Spleen (tissue), 11 donors: Measurements from ENCODE around the gene CLEC17A. TPM values are rescaled to one million over a fixed set of nuclear protein-coding genes. Genes with fewer than 3 reads are reported as not detected.
"Not testable (repeated sequence)": the region's sequence is repeated elsewhere in the genome, so short reads cannot be mapped to it uniquely, and the experiment has no call there.

ENCODE experiments used
- DNase-seq: peaks from one replicate; pipeline ENCODE4 v3.0.0-alpha.2; 2020
- H3K27ac ChIP-seq, 8 donors: fragments of 200-600 bp; sonication (generic) in 7 of 8; 1 replicate in 4 of 8; 2 replicates in 4 of 8; pipeline versions ENCODE4 v1.5.0 to v1.8.0; 2016 to 2021; ENCODE audit warnings: inconsistent platforms in 4 of 8, mild to moderate bottlenecking in 4 of 8, moderate library complexity in 1 of 8
- H3K27me3 ChIP-seq, 7 donors: fragments of 200-600 bp; sonication (generic) in 6 of 7; replicated peaks in 1 of 7; 1 replicate in 4 of 7; 2 replicates in 3 of 7; pipeline versions ENCODE4 v1.5.0 to v1.8.0; 2016 to 2021; ENCODE audit warnings: inconsistent platforms in 3 of 7, mild to moderate bottlenecking in 1 of 7
- H3K36me3 ChIP-seq, 6 donors: fragments of 200-600 bp; sonication (generic) in 5 of 6; 1 replicate in 4 of 6; 2 replicates in 2 of 6; pipeline versions ENCODE4 v1.5.0 to v1.8.0; 2016 to 2021; ENCODE audit warnings: inconsistent platforms in 2 of 6
- H3K4me1 ChIP-seq, 6 donors: fragments of 200-600 bp; sonication (generic) in 5 of 6; 1 replicate in 3 of 6; 2 replicates in 3 of 6; pipeline versions ENCODE4 v1.5.0 to v1.8.0; 2016 to 2021; ENCODE audit warnings: inconsistent platforms in 3 of 6
- H3K4me3 ChIP-seq, 8 donors: fragments of 200-600 bp; sonication (generic) in 7 of 8; 1 replicate in 4 of 8; 2 replicates in 4 of 8; pipeline versions ENCODE4 v1.5.0 to v1.8.0; 2016 to 2021; ENCODE audit warnings: inconsistent platforms in 4 of 8, mild to moderate bottlenecking in 4 of 8, moderate library complexity in 2 of 8
- H3K9me3 ChIP-seq, 8 donors: fragments of 200-600 bp; sonication (generic) in 7 of 8; 1 replicate in 4 of 8; 2 replicates in 4 of 8; pipeline versions ENCODE4 v1.5.0 to v1.8.0; 2016 to 2021; ENCODE audit warnings: inconsistent platforms in 4 of 8
- POLR2A ChIP-seq, 3 donors: fragments of 450-650 bp; IDR thresholded peaks; one replicate each; pipeline ENCODE4 v1.5.1; 2017; ENCODE audit warnings: antibody characterized with exemption in 3 of 3, mild to moderate bottlenecking in 1 of 3
- POLR2AphosphoS5 ChIP-seq, 3 donors: sonication (generic); formaldehyde crosslinking; IDR thresholded peaks; one replicate each; pipeline ENCODE4 v1.5.1; 2017; ENCODE audit warnings: antibody characterized with exemption in 3 of 3
- WGBS, 5 donors: extraction: QIAGEN DNeasy Blood & Tissue Kit in 3 of 5; methylation state at CpG; one replicate each; pipeline versions ENCODE4 v1.1.5 to v1.1.7; 2013 to 2018; 5-methylcytosine and 5-hydroxymethylcytosine counted together
- intact Hi-C: fragments of 100-400 bp; cut with DNase I; formaldehyde crosslinking; loops from one replicate; pipeline ENCODE4 v1.15.0; 2023; ENCODE audit warnings: low total_unique reads
- polyA plus RNA-seq, 3 donors: library from polyadenylated mRNA; stranded (reverse); fragments of 200-250 nt; gene quantifications; one replicate each; pipeline ENCODE4 v1.2.1, GENCODE V29; 2013
- total RNA-seq, 7 donors: library from RNA; depleted of rRNA in 3 of 7; stranded (reverse); fragments of >200 nt in 3 of 7; fragmentation: NEBNext Ultra II Directional in 4 of 7; extraction: Animal tissue kit (Norgen Biotek cat#: 25700) in 4 of 7; gene quantifications; one replicate each; pipeline versions ENCODE4 v1.1.0 to v1.2.1, GENCODE V29; 2016 to 2021
- TF ChIP-seq, protein P1 (sequence below), 11 experiments: fragments of 200-600 bp in 7 of 11; fragments of 450-650 bp in 4 of 11; sonication (generic) in 4 of 11; IDR thresholded peaks in 8 of 11; conservative IDR thresholded peaks in 3 of 11; 1 replicate in 7 of 11; 2 replicates in 4 of 11; pipeline versions ENCODE4 v1.4.0 to v1.8.0; 2016 to 2021; ENCODE audit warnings: antibody characterized with exemption in 11 of 11, inconsistent platforms in 4 of 11, mild to moderate bottlenecking in 1 of 11
- donor health status: healthy with polysubstance abuse.
- donor health status: DM: no; HTN: no; CAD: no; lungs with moderate emphysema.
- donor health status: DM: no; HTN: no; CAD: no.
- donor health status: Bipolar disorder and iron deficiency.
- donor health status: healthy.
- donor health status: DM: no; HTN: no; CAD: no.
- donor health status: DM: yes; HTN: yes; CAD: no.

CLEC17A gene
- total and polyA plus RNA-seq, 10 donors, result 17.9 to 47.6 (median 23.4) TPM

DNA sequence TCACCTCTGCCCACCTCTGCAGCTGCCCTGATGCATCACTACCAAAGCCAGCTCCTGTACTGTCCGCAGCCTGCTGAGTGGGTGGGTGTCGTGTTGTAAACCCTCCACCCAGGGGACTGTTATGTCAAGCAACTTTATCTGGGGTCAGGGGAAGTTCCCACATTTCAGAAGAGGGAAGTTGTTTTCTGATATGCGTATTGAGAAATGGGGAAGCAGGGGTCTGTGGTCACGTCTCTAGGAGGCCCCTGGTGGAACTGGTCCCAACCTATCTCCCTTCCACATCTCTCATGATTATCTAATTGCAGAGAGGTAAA lies 31.2 kb downstream of the CLEC17A start:
- WGBS, 5 donors, result 11 to 30% (median 20%) methylated on average over 4 of the region's 4 CpGs
- Histone ChIP-seq H3K27me3 (no peaks in the 10 kb centered on the region), H3K36me3 (peaks cover 0 to 35% (median 0%) of the 10 kb centered on the region in 6 donors), H3K9me3 (peaks cover 2 to 10% (median 9%) of the 10 kb centered on the region in 8 donors), H3K4me3 (peak overlapping the region in 1 of 8 donors; percentile 45), H3K4me1 (peaks cover 0 to 80% (median 35%) of the 10 kb centered on the region in 6 donors), H3K27ac (peak overlapping the region in 7 of 8 donors; percentile 74 to 90 (median 82))
- DNase-seq, result peak; percentile 82
- TF ChIP-seq, protein P1, sequence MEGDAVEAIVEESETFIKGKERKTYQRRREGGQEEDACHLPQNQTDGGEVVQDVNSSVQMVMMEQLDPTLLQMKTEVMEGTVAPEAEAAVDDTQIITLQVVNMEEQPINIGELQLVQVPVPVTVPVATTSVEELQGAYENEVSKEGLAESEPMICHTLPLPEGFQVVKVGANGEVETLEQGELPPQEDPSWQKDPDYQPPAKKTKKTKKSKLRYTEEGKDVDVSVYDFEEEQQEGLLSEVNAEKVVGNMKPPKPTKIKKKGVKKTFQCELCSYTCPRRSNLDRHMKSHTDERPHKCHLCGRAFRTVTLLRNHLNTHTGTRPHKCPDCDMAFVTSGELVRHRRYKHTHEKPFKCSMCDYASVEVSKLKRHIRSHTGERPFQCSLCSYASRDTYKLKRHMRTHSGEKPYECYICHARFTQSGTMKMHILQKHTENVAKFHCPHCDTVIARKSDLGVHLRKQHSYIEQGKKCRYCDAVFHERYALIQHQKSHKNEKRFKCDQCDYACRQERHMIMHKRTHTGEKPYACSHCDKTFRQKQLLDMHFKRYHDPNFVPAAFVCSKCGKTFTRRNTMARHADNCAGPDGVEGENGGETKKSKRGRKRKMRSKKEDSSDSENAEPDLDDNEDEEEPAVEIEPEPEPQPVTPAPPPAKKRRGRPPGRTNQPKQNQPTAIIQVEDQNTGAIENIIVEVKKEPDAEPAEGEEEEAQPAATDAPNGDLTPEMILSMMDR (IDR thresholded peaks at IDR 0.05 in 8 of 11, conservative IDR thresholded peaks at IDR 0.05 in 3 of 11), result peak in 3 of 11 experiments; percentile 7 to 19 (median 18)
- TF ChIP-seq POLR2AphosphoS5 (IDR thresholded peaks at IDR 0.05) (peak in 2 of 3 donors; percentile 39 to 64), POLR2A (IDR thresholded peaks at IDR 0.05) (no peak)
- intact Hi-C loops, result no loop called here

DNA sequence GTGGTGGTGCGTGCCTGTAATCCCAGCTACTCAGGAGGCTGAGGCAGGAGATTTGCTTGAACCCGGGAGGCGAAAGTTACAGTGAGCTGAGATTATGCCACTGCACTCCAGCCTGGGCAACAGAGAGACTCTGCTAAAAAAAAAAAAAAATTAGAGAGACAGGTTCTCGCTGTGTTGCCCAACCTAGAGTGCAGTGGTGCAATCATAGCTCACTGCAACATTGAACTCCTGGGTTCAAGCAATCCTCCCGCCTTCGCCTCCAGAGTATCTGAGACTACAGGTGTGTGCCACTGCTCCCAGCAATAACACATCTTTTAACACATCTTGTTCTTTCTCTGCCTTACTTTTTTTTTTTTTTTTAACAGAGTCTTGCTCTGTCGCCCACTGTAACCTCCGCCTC lies 32.7 kb downstream of the CLEC17A start:
- TF ChIP-seq, protein P1 (IDR thresholded peaks at IDR 0.05 in 8 of 11, conservative IDR thresholded peaks at IDR 0.05 in 3 of 11), result no peak
- TF ChIP-seq POLR2A (IDR thresholded peaks at IDR 0.05), result no peak
- no peak for TF ChIP-seq POLR2AphosphoS5 (IDR thresholded peaks at IDR 0.05)
- 65 to 93% (median 78%) methylated on average over 8 of the region's 8 CpGs for WGBS, 5 donors
- DNase-seq, result no peak
- Histone ChIP-seq H3K4me1 (peaks cover 0 to 73% (median 35%) of the 10 kb centered on the region in 6 donors), H3K36me3 (peaks cover 0 to 24% (median 0%) of the 10 kb centered on the region in 6 donors), H3K4me3 (no peak overlapping the region), H3K27me3 (no peaks in the 10 kb centered on the region), H3K9me3 (peaks cover 6 to 22% (median 20%) of the 10 kb centered on the region in 8 donors), H3K27ac (peak overlapping the region in 6 of 8 donors; percentile 54 to 90 (median 83))
- intact Hi-C loops, result no loop called here

DNA sequence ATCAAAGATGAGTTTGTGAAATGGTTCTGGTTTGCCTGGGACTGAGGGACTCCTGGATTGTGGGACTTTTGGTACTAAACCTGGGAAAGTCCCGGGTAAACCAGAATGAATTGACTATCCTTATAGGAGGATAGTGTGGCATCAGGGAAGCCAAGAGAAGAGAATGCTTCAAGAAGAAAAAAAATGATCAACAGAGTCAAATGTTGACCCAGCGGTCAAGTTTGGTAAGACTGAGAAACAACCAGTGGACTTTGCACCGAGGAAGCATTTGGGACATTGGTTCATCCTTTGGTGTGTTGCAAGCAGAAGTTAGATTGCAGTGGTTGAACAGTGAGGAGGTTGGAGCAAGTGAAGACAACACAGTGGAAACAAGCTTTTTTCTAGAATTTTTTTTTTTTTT lies 33.5 kb downstream of the CLEC17A start:
- TF ChIP-seq POLR2A (IDR thresholded peaks at IDR 0.05) (no peak), POLR2AphosphoS5 (IDR thresholded peaks at IDR 0.05) (peak in 1 of 3 donors; percentile 37)
- TF ChIP-seq, protein P1 (IDR thresholded peaks at IDR 0.05 in 8 of 11, conservative IDR thresholded peaks at IDR 0.05 in 3 of 11), result peak in 1 of 11 experiments; percentile 29
- no peak for DNase-seq
- Histone ChIP-seq H3K9me3 (peaks cover 6 to 22% (median 20%) of the 10 kb centered on the region in 8 donors), H3K27ac (peak overlapping the region in 7 of 8 donors; percentile 31 to 90 (median 82)), H3K27me3 (no peaks in the 10 kb centered on the region), H3K36me3 (peaks cover 0 to 17% (median 0%) of the 10 kb centered on the region in 6 donors), H3K4me3 (peak overlapping the region in 1 of 8 donors; percentile 7), H3K4me1 (peaks cover 0 to 65% (median 35%) of the 10 kb centered on the region in 6 donors)
- intact Hi-C loops, result no loop called here
- WGBS, 5 donors, result 60 to 82% (median 74%) methylated on average over 3 of the region's 3 CpGs

DNA sequence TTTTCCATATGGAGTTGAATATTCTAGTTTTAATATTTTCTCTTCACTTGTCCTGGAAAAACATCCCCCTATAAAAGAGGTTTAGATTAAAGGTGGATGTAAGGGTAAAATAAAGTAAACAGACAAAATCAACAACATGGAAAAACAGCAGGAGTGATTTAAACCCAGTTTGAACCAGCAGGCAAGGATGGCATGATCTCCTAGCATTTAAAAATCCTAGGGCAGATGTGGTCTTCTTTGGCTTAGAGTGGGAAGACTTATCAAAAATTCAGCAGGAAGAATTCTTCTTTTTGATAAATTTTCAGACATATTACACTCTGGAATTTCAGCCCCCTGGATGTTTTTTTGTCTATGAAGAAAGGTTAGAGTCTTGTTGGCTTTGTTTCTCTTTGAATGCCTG lies 36.5 kb downstream of the CLEC17A start:
- DNase-seq, result no peak
- H3K27ac ChIP-seq, result no peak overlapping the region
- H3K27me3 ChIP-seq, result no peaks in the 10 kb centered on the region
- H3K9me3 ChIP-seq, result peaks cover 6 to 22% (median 20%) of the 10 kb centered on the region in 8 donors
- intact Hi-C loops, result no loop called here
- H3K4me3 ChIP-seq, result no peak overlapping the region
- peaks cover 0 to 14% (median 0%) of the 10 kb centered on the region in 6 donors for H3K36me3 ChIP-seq
- TF ChIP-seq POLR2A (IDR thresholded peaks at IDR 0.05), result no peak
- TF ChIP-seq, protein P1 (IDR thresholded peaks at IDR 0.05 in 8 of 11, conservative IDR thresholded peaks at IDR 0.05 in 3 of 11), result no peak
- no peak for TF ChIP-seq POLR2AphosphoS5 (IDR thresholded peaks at IDR 0.05)
- H3K4me1 ChIP-seq, result peaks cover 0 to 35% (median 9%) of the 10 kb centered on the region in 6 donors

DNA sequence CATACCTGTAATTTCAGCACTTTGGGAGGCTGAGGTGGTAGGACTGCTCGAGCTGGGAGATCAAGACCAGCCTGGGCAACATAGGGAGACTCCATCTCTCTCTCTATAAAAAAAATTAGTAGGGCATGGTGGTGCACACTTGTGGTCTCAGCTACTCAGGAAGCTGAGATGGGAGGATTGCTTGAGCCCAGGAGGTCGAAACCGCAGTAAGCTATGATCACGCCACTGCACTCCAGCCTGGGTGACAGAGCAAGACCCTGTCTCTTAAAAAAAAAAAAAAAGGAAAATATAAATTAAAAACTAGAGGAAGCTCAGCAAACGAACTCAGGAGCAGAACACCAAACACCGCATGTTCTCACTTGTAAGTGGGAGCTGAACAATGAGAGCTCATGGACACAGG lies 41.6 kb downstream of the CLEC17A start:
- WGBS, 5 donors, result 75 to 87% (median 81%) methylated on average over 6 of the region's 6 CpGs
- H3K27ac ChIP-seq, DNase-seq, H3K27me3 ChIP-seq, H3K4me3 ChIP-seq, intact Hi-C loops, H3K4me1 ChIP-seq: not testable (repeated sequence)
- Histone ChIP-seq H3K36me3 (peaks cover 0 to 49% (median 0%) of the 10 kb centered on the region in 6 donors), H3K9me3 (peaks cover 1 to 16% (median 10%) of the 10 kb centered on the region in 8 donors)
